Measurements from ENCODE around the gene ADH1B.

Gene ADH1B

DNA sequence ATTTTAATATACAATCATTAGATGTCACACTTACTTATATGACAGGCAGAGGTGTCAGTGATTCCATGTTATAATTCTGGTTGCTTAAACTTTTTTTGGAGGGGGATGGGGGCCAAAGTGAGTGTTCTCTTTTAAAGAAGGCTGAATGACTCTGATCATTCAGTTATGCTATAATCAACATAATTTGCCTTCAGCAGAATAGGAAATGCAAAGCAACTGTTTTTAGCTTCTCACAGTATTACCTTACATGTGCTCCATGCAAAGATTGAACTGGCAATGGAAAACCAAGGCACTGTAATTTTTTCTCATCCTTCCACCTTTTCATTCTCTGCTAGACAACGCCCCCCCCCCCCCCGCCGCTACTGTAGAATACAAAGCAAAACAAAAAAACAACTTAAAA lies 18.0 kb upstream of the ADH1B start:
- no peak for DNase-seq (ENCODE audit: low read depth)
- H3K4me3 ChIP-seq (ENCODE audit: low read depth, low read length): no peak overlapping the region
- TF ChIP-seq, protein P1, sequence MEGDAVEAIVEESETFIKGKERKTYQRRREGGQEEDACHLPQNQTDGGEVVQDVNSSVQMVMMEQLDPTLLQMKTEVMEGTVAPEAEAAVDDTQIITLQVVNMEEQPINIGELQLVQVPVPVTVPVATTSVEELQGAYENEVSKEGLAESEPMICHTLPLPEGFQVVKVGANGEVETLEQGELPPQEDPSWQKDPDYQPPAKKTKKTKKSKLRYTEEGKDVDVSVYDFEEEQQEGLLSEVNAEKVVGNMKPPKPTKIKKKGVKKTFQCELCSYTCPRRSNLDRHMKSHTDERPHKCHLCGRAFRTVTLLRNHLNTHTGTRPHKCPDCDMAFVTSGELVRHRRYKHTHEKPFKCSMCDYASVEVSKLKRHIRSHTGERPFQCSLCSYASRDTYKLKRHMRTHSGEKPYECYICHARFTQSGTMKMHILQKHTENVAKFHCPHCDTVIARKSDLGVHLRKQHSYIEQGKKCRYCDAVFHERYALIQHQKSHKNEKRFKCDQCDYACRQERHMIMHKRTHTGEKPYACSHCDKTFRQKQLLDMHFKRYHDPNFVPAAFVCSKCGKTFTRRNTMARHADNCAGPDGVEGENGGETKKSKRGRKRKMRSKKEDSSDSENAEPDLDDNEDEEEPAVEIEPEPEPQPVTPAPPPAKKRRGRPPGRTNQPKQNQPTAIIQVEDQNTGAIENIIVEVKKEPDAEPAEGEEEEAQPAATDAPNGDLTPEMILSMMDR (conservative IDR thresholded peaks at IDR 0.05; ENCODE audit: low read depth, low read length): no peak

DNA sequence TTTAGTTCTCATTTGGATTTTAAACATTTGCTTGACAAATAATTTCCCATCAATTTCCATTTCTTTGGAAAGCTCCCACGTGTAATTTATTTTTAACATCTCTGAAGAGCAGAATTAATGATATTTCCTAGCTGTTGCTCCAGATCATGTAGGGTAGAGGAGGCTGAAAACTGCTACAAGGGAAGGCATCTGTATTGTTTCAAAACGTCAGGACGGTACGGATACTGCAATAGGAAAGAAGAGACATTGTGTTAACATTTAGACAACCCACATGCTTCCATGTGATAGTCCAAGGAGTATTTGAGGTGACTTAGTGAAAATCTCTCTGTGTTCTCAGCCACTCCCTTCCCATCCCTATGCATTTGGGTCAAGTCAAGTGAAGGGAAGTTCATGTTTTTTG lies 15.4 kb upstream of the ADH1B start:
- H3K4me3 ChIP-seq (ENCODE audit: low read depth, low read length): no peak overlapping the region
- TF ChIP-seq, protein P1 (conservative IDR thresholded peaks at IDR 0.05; ENCODE audit: low read depth, low read length): no peak
- no peak for DNase-seq (ENCODE audit: low read depth)

DNA sequence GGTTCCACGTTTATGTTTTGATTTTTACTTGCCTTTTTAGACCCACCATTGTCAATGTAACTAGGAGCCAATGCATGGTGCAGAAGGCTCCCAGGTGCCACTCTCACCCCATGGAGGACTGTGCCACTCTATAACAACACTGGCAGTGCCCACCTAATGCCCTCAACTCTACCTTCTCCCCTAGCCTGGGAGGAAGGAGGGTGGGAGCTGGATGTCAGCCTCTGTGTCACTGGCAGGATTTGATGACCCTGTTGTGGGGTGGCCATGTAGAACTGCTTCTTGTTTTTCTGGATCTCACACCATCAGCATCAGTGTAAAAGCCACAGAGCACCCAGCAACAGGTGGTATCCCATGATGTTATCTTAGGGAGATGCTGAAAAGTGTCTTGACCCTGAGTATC lies 13.7 kb upstream of the ADH1B start:
- DNase-seq (ENCODE audit: low read depth): no peak
- TF ChIP-seq, protein P1 (conservative IDR thresholded peaks at IDR 0.05; ENCODE audit: low read depth, low read length): no peak
- no peak overlapping the region for H3K4me3 ChIP-seq (ENCODE audit: low read depth, low read length)

DNA sequence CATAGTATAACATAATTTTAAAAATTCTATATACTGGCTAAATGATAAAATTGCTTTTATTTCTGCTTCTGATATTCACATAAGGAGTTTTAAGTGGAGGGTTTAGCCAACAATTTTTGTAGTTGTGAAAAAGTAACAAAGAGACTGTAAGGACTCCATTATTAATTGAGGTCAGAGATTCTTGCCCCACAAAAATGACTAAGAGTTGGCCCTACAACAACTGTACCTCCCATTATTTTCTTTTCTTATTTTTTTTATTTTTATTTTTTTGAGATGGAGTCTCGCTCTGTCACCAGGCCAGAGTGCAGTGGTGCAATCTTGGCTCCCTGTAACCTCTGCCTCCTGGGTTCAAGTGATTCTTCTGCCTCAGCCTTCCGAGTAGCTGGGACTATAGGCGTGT lies 9.4 kb upstream of the ADH1B start:
- TF ChIP-seq, protein P1 (conservative IDR thresholded peaks at IDR 0.05; ENCODE audit: low read depth, low read length): no peak
- no peak overlapping the region for H3K4me3 ChIP-seq (ENCODE audit: low read depth, low read length)
- no peak for DNase-seq (ENCODE audit: low read depth)

- DNase-seq (ENCODE audit: low read depth): no peak
- H3K4me3 ChIP-seq (ENCODE audit: low read depth, low read length): no peak overlapping the region
- TF ChIP-seq, protein P1 (conservative IDR thresholded peaks at IDR 0.05; ENCODE audit: low read depth, low read length): no peak
Observed at GRCh38 chr4:99329876-99330275, 8.7 kb upstream of the ADH1B start.

DNA sequence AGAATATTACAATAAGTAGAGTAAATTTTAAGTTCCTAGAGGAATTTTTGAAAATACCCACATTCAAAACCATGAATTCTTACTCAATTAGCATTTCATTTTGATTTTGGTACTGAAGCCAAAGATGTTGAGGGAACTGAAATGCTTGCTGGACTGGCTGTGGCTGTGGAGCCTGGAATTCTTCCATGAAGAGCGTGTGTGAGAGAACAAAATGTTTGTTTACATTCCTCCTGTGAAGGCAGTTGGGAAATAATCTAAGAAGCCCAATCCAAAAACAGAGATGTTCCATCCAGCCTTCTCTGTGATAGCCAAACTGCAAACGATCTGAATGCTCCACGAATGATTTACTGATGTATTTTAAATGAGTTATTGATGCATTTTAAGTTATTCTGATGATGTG lies 3.8 kb upstream of the ADH1B start:
- H3K4me3 ChIP-seq (ENCODE audit: low read depth, low read length): no peak overlapping the region
- TF ChIP-seq, protein P1 (conservative IDR thresholded peaks at IDR 0.05; ENCODE audit: low read depth, low read length): no peak
- peak; percentile 95 for DNase-seq (ENCODE audit: low read depth)

DNA sequence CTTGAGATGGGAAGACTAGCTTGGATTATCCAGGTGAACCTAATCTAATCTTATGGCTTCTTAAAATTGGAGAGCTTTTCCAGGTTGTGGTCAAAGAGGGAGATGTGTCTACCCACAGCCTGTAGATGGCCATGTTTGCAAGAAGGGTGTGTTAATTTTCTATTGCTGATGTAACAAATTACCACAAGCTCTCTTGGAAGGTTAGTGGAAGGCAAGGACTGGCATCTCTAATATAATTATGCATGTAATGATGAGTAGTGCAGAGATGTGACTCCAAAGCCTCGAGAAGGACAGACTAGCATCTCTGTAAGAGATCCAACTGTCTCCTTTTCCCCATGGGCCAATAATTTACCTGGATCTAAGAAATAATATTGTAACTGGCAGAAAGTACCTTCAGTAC lies 3.2 kb upstream of the ADH1B start:
- no peak overlapping the region for H3K4me3 ChIP-seq (ENCODE audit: low read depth, low read length)
- DNase-seq (ENCODE audit: low read depth): peak; percentile 19
- TF ChIP-seq, protein P1 (conservative IDR thresholded peaks at IDR 0.05; ENCODE audit: low read depth, low read length): no peak
